HCT116 (cell line): ENCODE measurements around the gene LCNL1. TPM values are rescaled to one million over a fixed set of nuclear protein-coding genes. Genes with fewer than 3 reads are reported as not detected.

Experiments used
- ATAC-seq: fragments of 200-7000 bp; cut with Tn5 transposase; 2 replicates; pipeline ENCODE4 v1.9.1; 2020; ENCODE audit warnings: mild to moderate bottlenecking, moderate library complexity
- BruUV-seq: library from RNA; stranded (reverse); fragments of 400-500 nt; replicated peaks from 2 replicates; lab custom pipeline; 2021; lab: Mats Ljungman, UMichigan
- CTCF ChIA-PET: fragments of 300-600 bp; sonication (Branson Sonifier 250); formaldehyde crosslinking; loops from one replicate; lab custom pipeline; 2021; ENCODE audit warnings: antibody characterized with exemption; lab: Charles Lee
- POLR2A ChIA-PET: fragments of 300-600, 350-600 bp; sonication (Branson Sonifier 250); formaldehyde crosslinking; loops from one replicate; lab custom pipeline; 2021; ENCODE audit warnings: antibody characterized with exemption; lab: Charles Lee
- RAD21 ChIA-PET, 2 experiments: fragments of 300-600 bp; sonication (Branson Sonifier 250); formaldehyde crosslinking; loops; one replicate each; lab custom pipeline; 2023; ENCODE audit warnings: low total read pairs in 2 of 2; ENCODE audit not compliant: uncharacterized antibody in 2 of 2, unreplicated experiment in 2 of 2, low non-redundant PET in 1 of 2; lab: Charles Lee
- DNase-seq: peaks from one replicate; pipeline ENCODE4 v3.0.0-alpha.2; 2010; ENCODE audit warnings: low read depth, low spot score
- H2AFZ ChIP-seq: fragments of 200-600 bp; shearing (Covaris generic), sonication (generic); 2 replicates; pipeline ENCODE4 v1.6.1; 2017; ENCODE audit warnings: low read depth, mixed run types, mixed read lengths, antibody characterized with exemption, low read length; ENCODE audit not compliant: poor library complexity, severe bottlenecking
- H3K27ac ChIP-seq: 2 replicates; pipeline ENCODE4 v1.5.1; 2012; ENCODE audit warnings: low read depth, low read length
- H3K27me3 ChIP-seq: fragments of 200-600 bp; sonication (generic); 2 replicates; pipeline ENCODE4 v1.6.1; 2016; ENCODE audit warnings: mixed run types, low read length, mixed read lengths; ENCODE audit not compliant: insufficient read depth
- H3K36me3 ChIP-seq, 2 experiments: fragments of 200-500 bp in 1 of 2; fragments of 200-600 bp in 1 of 2; sonication (Bioruptor generic) in 1 of 2; sonication (generic) in 1 of 2; 2 replicates each; pipeline versions ENCODE4 v1.5.1 to v1.6.1; 2014 to 2016; ENCODE audit warnings: low read length in 2 of 2, inconsistent platforms in 1 of 2, mixed read lengths in 1 of 2, mixed run types in 1 of 2; ENCODE audit not compliant: insufficient read depth in 2 of 2, control insufficient read depth in 1 of 2
- H3K4me1 ChIP-seq, 2 experiments: fragments of 200-600 bp in 1 of 2; sonication (generic) in 1 of 2; 2 replicates each; pipeline versions ENCODE4 v1.5.1 to v1.6.1; 2012 to 2017; ENCODE audit warnings: low read length in 2 of 2, inconsistent platforms in 1 of 2, mild to moderate bottlenecking in 1 of 2, mixed read lengths in 1 of 2, mixed run types in 1 of 2, moderate library complexity in 1 of 2; ENCODE audit not compliant: insufficient read depth in 2 of 2, control insufficient read depth in 1 of 2
- H3K4me2 ChIP-seq: fragments of 200-600 bp; sonication (generic); 2 replicates; pipeline ENCODE4 v1.6.1; 2017; ENCODE audit warnings: mixed run types, low read length, mixed read lengths
- H3K4me3 ChIP-seq, 2 experiments: fragments of 200-600 bp in 1 of 2; sonication (generic) in 1 of 2; replicated peaks in 1 of 2; 2 replicates each; pipeline ENCODE4 v1.5.1; 2011 to 2016; ENCODE audit warnings: low read length in 2 of 2, control low read depth in 1 of 2, low read depth in 1 of 2, mild to moderate bottlenecking in 1 of 2, mixed read lengths in 1 of 2, mixed run types in 1 of 2
- H3K79me2 ChIP-seq: fragments of 200-600 bp; sonication (generic); 2 replicates; pipeline ENCODE4 v1.6.1; 2017; ENCODE audit warnings: mild to moderate bottlenecking, mixed run types, low read length, moderate library complexity, mixed read lengths; ENCODE audit not compliant: insufficient read depth
- H3K9ac ChIP-seq: fragments of 200-600 bp; sonication (generic); 2 replicates; pipeline ENCODE4 v1.6.1; 2016; ENCODE audit warnings: low read length, mixed read lengths
- H3K9me2 ChIP-seq: fragments of 200-600 bp; sonication (generic), shearing (Covaris generic); 2 replicates; pipeline ENCODE4 v1.6.1; 2017; ENCODE audit warnings: mixed run types, mild to moderate bottlenecking, moderate library complexity; ENCODE audit not compliant: insufficient read depth
- H3K9me3 ChIP-seq, 2 experiments: fragments of 200-500 bp in 1 of 2; fragments of 200-600 bp in 1 of 2; sonication (Bioruptor generic) in 1 of 2; sonication (generic) in 1 of 2; 2 replicates each; pipeline ENCODE4 v1.6.1; 2014 to 2017; ENCODE audit warnings: low read length in 2 of 2, mixed read lengths in 2 of 2, inconsistent platforms in 1 of 2, low read depth in 1 of 2, mild to moderate bottlenecking in 1 of 2, mixed run types in 1 of 2, moderate library complexity in 1 of 2; ENCODE audit not compliant: control insufficient read depth in 1 of 2, insufficient read depth in 1 of 2
- H4K20me1 ChIP-seq: fragments of 200-600 bp; sonication (generic), shearing (Covaris generic); 2 replicates; pipeline ENCODE4 v1.6.1; 2017; ENCODE audit warnings: mixed run types, mild to moderate bottlenecking, moderate library complexity; ENCODE audit not compliant: insufficient read depth
- ELF1 ChIP-seq: IDR thresholded peaks from 2 replicates; pipeline ENCODE4 v1.6.1; 2012; ENCODE audit warnings: low read depth, borderline replicate concordance
- FOSL1 ChIP-seq: IDR thresholded peaks from 2 replicates; pipeline ENCODE4 v1.6.1; 2012; ENCODE audit warnings: low read depth
- POLR2A ChIP-seq: IDR thresholded peaks from 2 replicates; pipeline ENCODE4 v1.7.0; 2011; ENCODE audit warnings: borderline replicate concordance; ENCODE audit not compliant: insufficient read depth, insufficient read length; ENCODE audit errors: extremely low read depth
- POLR2AphosphoS5 ChIP-seq: IDR thresholded peaks from 2 replicates; pipeline ENCODE4 v1.6.1; 2011; ENCODE audit warnings: mild to moderate bottlenecking, low read depth, low read length, moderate library complexity
- REST ChIP-seq: IDR thresholded peaks from 2 replicates; pipeline ENCODE4 v1.6.1; 2012; ENCODE audit warnings: low read depth
- SP1 ChIP-seq: IDR thresholded peaks from 2 replicates; pipeline ENCODE4 v1.6.1; 2012; ENCODE audit warnings: low read depth
- SRF ChIP-seq: IDR thresholded peaks from 2 replicates; pipeline ENCODE4 v1.6.1; 2012; ENCODE audit warnings: low read depth
- TCF7L2 ChIP-seq: IDR thresholded peaks from 2 replicates; pipeline ENCODE4 v1.7.0; 2011; ENCODE audit warnings: borderline replicate concordance, inconsistent platforms; ENCODE audit not compliant: insufficient read depth, insufficient read length; ENCODE audit errors: extremely low read depth
- YY1 ChIP-seq: IDR thresholded peaks from 2 replicates; pipeline ENCODE4 v1.6.1; 2011; ENCODE audit warnings: low read length, low read depth, moderate library complexity, mild to moderate bottlenecking; ENCODE audit not compliant: insufficient replicate concordance; ENCODE audit errors: extremely low read depth
- ZNF274 ChIP-seq: fragments of 200-500 bp; sonication (Bioruptor generic); IDR thresholded peaks from 2 replicates; pipeline ENCODE4 v1.6.1; 2014; ENCODE audit warnings: mild to moderate bottlenecking, low read depth, low read length, inconsistent platforms
- intact Hi-C: fragments of 100-400 bp; cut with micrococcal nuclease; formaldehyde crosslinking; loops from 2 replicates; pipeline ENCODE4 v1.10.0; 2022
- total RNA-seq: library from RNA; stranded (reverse); gene quantifications from one replicate; pipeline ENCODE4 v1.2.1, GENCODE V29; 2021; ENCODE audit not compliant: unreplicated experiment
- TF ChIP-seq, protein P1 (sequence below): IDR thresholded peaks from 2 replicates; pipeline ENCODE4 v1.6.1; 2011; ENCODE audit warnings: mild to moderate bottlenecking, low read length, moderate library complexity; ENCODE audit not compliant: insufficient replicate concordance; ENCODE audit errors: extremely low read depth

The LCNL1 gene
- total RNA-seq, 1 experiment from 2014 or later: 0.44 TPM

DNA sequence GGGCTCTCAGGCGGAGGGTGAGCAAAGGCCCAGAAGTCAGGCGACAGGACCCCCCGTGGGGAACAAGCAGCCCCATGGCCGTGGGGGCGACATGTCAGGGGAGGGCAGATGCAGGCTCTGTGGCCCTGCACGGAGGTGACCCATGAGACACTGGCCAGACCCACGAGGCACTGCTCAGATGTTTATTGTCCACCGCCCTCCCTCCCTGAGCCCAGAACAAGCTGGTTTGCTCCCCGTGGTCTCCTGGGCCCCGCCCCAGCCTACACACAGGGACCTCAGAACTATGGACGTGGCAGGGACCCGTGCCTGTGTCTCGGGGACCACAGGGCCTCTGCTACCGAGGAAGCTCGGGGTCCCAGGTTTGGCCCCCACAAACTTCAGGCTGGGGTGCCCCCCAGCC lies 47.2 kb downstream of the LCNL1 start:
- intact Hi-C loops: no loop called here
- H3K27ac ChIP-seq: no peak overlapping the region
- DNase-seq (no peak), ATAC-seq (no peak)
- H2AFZ ChIP-seq: no peak overlapping the region
- CTCF ChIA-PET: interaction anchor here (0.6 to 2.1 kb wide), 38 partner anchors 9 to 336 kb away, joined by 3 to 42 read pairs (median 5); partner anchors contain the start of genes AJM1, CLIC3, ENTPD2 and FBXW5
- H3K9me2 ChIP-seq: no peaks in the 10 kb centered on the region
- peaks cover 37 to 54% of the 10 kb centered on the region in 2 experiments for H3K4me1 ChIP-seq
- H4K20me1 ChIP-seq: no peaks in the 10 kb centered on the region
- no peaks in the 10 kb centered on the region for H3K9me3 ChIP-seq
- no peak overlapping the region for H3K4me3 ChIP-seq
- H3K36me3 ChIP-seq: no peaks in the 10 kb centered on the region
- RAD21 ChIA-PET: interaction anchor here in 1 of 2 experiments (1.2 kb wide), 1 partner anchor 82 kb away, joined by 4 read pairs; no protein-coding TSS in a partner anchor
- no peaks in the 10 kb centered on the region for H3K27me3 ChIP-seq
- no peak overlapping the region for H3K9ac ChIP-seq
- TF ChIP-seq POLR2AphosphoS5 (no peak), TCF7L2 (no peak), ELF1 (no peak), YY1 (no peak)
- TF ChIP-seq, all 23 proteins: peak for 0
- Histone ChIP-seq H3K4me2 (no peak overlapping the region), H3K79me2 (peaks cover 27% of the 10 kb centered on the region; the same call in 1 of the 2 replicates)
- POLR2A ChIA-PET: interaction anchor here (0.7 to 1.4 kb wide), 4 partner anchors 38 to 211 kb away, joined by 3 to 6 read pairs (median 6); partner anchors contain the start of genes PAXX and TUBB4B
- no TSS peak for BruUV-seq

DNA sequence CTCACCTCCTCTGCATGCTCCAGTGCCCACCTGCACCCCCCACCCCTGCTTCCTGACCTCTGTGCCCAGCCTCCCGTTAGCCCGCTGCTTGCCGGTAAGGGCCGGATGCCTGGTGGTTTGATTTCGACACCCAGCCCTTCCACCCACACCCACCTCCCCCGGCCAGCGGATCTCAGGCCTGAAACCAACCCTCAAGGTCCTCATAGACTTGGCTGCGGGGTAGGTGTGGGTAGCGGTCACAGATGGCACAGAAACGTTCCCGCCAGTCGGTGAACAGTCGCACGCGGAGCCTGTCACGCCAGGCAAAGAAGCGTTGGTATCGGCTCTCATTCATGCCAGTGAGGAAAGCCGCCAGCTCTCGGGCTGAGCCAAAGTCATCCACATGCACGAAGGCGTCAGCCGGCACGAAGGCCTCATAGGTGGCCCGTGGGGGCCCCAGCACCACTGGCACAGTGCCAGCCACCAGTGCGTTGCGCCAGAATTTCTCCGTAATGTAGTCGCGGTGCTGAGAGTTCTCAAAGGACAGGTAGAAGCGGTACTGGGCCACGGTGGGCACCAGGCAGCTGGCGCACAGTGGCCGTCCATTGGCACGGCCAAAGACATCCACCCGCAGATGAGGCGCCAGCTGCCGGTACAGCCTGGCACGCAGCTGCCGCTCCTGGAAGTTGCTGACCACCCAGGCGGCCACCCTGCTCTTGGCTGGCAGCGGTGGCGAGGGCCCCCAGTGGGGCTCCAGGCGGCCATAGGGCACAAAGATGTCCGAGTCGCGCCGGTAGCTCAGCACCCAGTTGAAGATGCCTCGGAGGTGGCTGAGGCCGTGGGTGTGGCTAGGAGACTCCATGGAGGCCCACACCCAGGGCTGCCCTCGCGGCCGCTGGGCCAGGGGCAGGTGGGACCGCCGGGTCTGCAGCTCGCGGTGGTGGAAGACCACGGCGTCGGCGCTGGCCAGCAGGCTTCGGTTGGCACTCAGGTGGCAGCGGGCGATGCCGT lies 48.0 kb downstream of the LCNL1 start:
- ChIA-PET CTCF (interaction anchor here (0.8 to 2.1 kb wide), 2 partner anchors 83 kb away, joined by 5 to 42 read pairs; no protein-coding TSS in a partner anchor), RAD21 (interaction anchor here in 1 of 2 experiments (0.6 kb wide), 1 partner anchor 18 kb away, joined by 4 read pairs; no protein-coding TSS in a partner anchor), POLR2A (no interaction called here)
- BruUV-seq: no TSS peak
- ATAC-seq (no peak), DNase-seq (no peak)
- intact Hi-C loops: no loop called here
- H3K36me3 ChIP-seq: no peaks in the 10 kb centered on the region
- no peak overlapping the region for H3K4me2 ChIP-seq
- no peak overlapping the region for H3K27ac ChIP-seq
- H3K27me3 ChIP-seq: no peaks in the 10 kb centered on the region
- H2AFZ ChIP-seq: no peak overlapping the region
- H3K4me3 ChIP-seq: no peak overlapping the region
- H3K9me2 ChIP-seq: no peaks in the 10 kb centered on the region
- no peaks in the 10 kb centered on the region for H3K9me3 ChIP-seq
- no peaks in the 10 kb centered on the region for H4K20me1 ChIP-seq
- no peak overlapping the region for H3K9ac ChIP-seq
- peaks cover 18% of the 10 kb centered on the region; the same call in 1 of the 2 replicates for H3K79me2 ChIP-seq
- H3K4me1 ChIP-seq: peaks cover 31 to 53% of the 10 kb centered on the region in 2 experiments
- TF ChIP-seq FOSL1: no peak
- TF ChIP-seq SP1: no peak
- TF ChIP-seq, protein P1, sequence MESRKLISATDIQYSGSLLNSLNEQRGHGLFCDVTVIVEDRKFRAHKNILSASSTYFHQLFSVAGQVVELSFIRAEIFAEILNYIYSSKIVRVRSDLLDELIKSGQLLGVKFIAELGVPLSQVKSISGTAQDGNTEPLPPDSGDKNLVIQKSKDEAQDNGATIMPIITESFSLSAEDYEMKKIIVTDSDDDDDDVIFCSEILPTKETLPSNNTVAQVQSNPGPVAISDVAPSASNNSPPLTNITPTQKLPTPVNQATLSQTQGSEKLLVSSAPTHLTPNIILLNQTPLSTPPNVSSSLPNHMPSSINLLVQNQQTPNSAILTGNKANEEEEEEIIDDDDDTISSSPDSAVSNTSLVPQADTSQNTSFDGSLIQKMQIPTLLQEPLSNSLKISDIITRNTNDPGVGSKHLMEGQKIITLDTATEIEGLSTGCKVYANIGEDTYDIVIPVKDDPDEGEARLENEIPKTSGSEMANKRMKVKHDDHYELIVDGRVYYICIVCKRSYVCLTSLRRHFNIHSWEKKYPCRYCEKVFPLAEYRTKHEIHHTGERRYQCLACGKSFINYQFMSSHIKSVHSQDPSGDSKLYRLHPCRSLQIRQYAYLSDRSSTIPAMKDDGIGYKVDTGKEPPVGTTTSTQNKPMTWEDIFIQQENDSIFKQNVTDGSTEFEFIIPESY: no peak
- no peak for TF ChIP-seq POLR2A
- TF ChIP-seq YY1: no peak
- TF ChIP-seq SRF: no peak
- no peak for TF ChIP-seq REST
- no peak for TF ChIP-seq ZNF274
